Stimulated activated CD8-positive, alpha-beta memory T cell treated with anti-CD3 and anti-CD28 coated beads, Interleukin-4, amount 100 ng/mL, for 24 hours (primary cell): ENCODE measurements around the gene GRK7.
A peak's percentile ranks its signal among the peaks of the same experiment; 100 is the strongest.

ENCODE experiments used
- DNase-seq: peaks from one replicate; pipeline ENCODE4 v3.0.0-alpha.2; 2020; ENCODE audit warnings: low read depth

Gene GRK7

GRCh38 chr3:141763088-141763750, at the start of gene GRK7:
TSS of gene GRK7 (plus strand) at chr3:141763408. CDS start at chr3:141778285, 14,877 bp downstream.
- no peak for DNase-seq

GRCh38 chr3:141714671-141715070, 48.5 kb upstream of the GRK7 start:
- no peak for DNase-seq

GRCh38 chr3:141722081-141722480, 41.1 kb upstream of the GRK7 start:
- DNase-seq = no peak

- no peak for DNase-seq
These were observed 40.6 kb upstream of the GRK7 start for GRCh38 chr3:141722648-141723047.

- no peak for DNase-seq
These were observed 40.0 kb upstream of the GRK7 start for GRCh38 chr3:141723255-141723654.

- DNase-seq = no peak
These were observed 39.0 kb upstream of the GRK7 start for GRCh38 chr3:141724186-141724585.

- no peak for DNase-seq
These were observed 38.2 kb upstream of the GRK7 start for GRCh38 chr3:141725036-141725435.

- DNase-seq = no peak
These were observed 36.7 kb upstream of the GRK7 start for GRCh38 chr3:141726483-141726882.

- no peak for DNase-seq
These were observed 34.8 kb upstream of the GRK7 start for GRCh38 chr3:141728355-141728892.

- DNase-seq = no peak
These were observed 34.0 kb upstream of the GRK7 start for GRCh38 chr3:141729240-141729639.

GRCh38 chr3:141735176-141735575, 28.0 kb upstream of the GRK7 start:
- no peak for DNase-seq

GRCh38 chr3:141735770-141736465, 27.3 kb upstream of the GRK7 start:
- no peak for DNase-seq

GRCh38 chr3:141737093-141737492, 26.1 kb upstream of the GRK7 start:
- no peak for DNase-seq

GRCh38 chr3:141737678-141738021, 25.6 kb upstream of the GRK7 start:
- no peak for DNase-seq

GRCh38 chr3:141738022-141738890, 25.0 kb upstream of the GRK7 start, which contains the start of gene RNF7:
TSS of gene RNF7 (plus strand) at chr3:141738298. CDS start at chr3:141738342, 44 bp downstream.
- peak; percentile 95 for DNase-seq

- no peak for DNase-seq
These were observed 24.3 kb upstream of the GRK7 start for GRCh38 chr3:141738891-141739363.

- DNase-seq = no peak
These were observed 23.5 kb upstream of the GRK7 start for GRCh38 chr3:141739731-141740130.

- no peak for DNase-seq
These were observed 22.9 kb upstream of the GRK7 start for GRCh38 chr3:141740349-141740748.

- DNase-seq = no peak
These were observed 19.9 kb upstream of the GRK7 start for GRCh38 chr3:141743305-141743704.

- no peak for DNase-seq
These were observed 16.2 kb upstream of the GRK7 start for GRCh38 chr3:141746962-141747361.

- DNase-seq = no peak
These were observed 9.8 kb upstream of the GRK7 start for GRCh38 chr3:141753399-141753798.

- no peak for DNase-seq
These were observed 9.2 kb upstream of the GRK7 start for GRCh38 chr3:141754032-141754431.
